ENCODE results near the gene MTA1. TPM values are rescaled to one million over a fixed set of nuclear protein-coding genes. Genes with fewer than 3 reads are reported as not detected.

The MTA1 gene
- total and polyA plus RNA-seq, 10 of the 15 experiments (the other 5 are each of a cell fraction or from before 2014, with no cell fraction given), result 0.14 to 162 (median 30.6) TPM

DNA sequence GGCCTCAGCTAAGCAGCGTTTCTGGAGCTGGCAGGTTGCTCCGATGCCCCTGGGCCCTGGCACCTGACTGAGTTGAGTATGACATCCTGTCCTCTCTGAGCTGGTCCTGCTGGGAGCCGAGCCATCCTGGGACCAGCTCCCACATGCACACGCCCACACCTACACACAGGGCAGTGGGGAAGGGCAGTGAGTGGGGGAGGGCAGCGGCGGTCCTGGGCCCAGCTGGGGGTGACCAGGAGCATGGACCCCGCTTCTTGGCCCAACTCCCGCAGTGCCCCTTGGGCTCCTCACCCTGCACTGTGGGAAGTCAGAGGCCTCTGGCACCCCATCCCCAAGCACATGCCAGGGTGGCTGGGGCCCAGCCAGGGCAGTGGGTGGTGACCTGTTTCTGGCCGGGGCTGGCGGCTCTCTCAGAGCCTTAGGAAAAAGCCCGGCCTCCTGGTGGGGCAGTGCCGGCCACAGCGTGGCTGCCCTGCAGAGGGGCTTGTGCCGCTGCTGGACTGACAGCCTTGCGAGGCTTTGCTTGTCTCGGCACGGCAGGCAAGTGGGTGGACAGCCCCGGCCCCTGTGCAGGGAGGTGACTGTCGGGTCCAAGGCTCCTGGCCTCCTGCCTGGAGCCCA, 49.1 kb downstream of the MTA1 start (continued):
- TF ChIP-seq SUZ12 (IDR thresholded peaks at IDR 0.05; ENCODE audit: unreplicated experiment) (no peak), BRCA1 (IDR thresholded peaks at IDR 0.05; ENCODE audit: low read depth, low read length) (no peak), SMAD1 (IDR thresholded peaks at IDR 0.05; ENCODE audit: low read depth, partially characterized antibody) (no peak)

DNA sequence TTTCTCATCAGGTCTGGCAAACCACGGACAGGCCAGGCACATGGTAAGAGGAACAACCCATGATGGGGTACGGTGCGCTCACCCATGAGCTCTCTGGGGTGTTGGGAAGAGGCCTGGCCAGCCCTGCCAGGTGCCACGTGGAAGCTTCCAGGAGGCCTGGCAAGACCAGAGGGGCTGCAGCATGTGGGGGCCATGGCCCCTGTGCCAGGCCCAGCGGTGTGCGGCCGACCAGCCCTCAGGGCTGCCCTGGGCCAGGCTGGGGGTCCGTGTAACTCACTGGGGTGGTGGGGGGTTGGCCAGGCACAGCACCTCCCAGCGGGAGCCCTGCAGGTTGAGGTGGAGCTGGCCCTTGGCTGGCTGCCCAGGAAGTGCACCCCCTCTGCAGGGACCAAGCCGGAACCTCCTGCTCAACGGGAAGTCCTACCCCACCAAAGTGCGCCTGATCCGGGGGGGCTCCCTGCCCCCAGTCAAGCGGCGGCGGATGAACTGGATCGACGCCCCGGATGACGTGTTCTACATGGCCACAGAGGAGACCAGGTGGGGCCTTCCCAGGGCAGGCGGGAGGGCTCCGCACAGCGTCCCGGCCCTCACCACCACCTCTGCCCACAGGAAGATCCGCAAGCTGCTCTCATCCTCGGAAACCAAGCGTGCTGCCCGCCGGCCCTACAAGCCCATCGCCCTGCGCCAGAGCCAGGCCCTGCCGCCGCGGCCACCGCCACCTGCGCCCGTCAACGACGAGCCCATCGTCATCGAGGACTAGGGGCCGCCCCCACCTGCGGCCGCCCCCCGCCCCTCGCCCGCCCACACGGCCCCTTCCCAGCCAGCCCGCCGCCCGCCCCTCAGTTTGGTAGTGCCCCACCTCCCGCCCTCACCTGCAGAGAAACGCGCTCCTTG, 50.1 kb downstream of the MTA1 start:
- Histone ChIP-seq H3K79me2 (ENCODE audit: control insufficient read depth, insufficient read depth, low read length) (no peaks in the 10 kb centered on the region), H3K4me3 (no peak overlapping the region), H4K20me1 (ENCODE audit: control insufficient read depth, insufficient read depth) (no peaks in the 10 kb centered on the region), H3K4me1 (ENCODE audit: control insufficient read depth, insufficient read depth, low read length) (no peaks in the 10 kb centered on the region), H3K9me3 (replicated peaks; ENCODE audit: control insufficient read depth, insufficient read depth, low read length) (no peaks in the 10 kb centered on the region), H3K36me3 (ENCODE audit: control insufficient read depth in 2 of 2, insufficient read depth in 2 of 2, low read length in 1 of 2) (peaks cover 0 to 11% of the 10 kb centered on the region in 2 experiments; a peak in 3 of 4 replicates), H3K4me2 (ENCODE audit: control insufficient read depth, insufficient read depth) (no peak overlapping the region), H2AFZ (ENCODE audit: control insufficient read depth, low read depth, low read length) (no peak overlapping the region), H3K27me3 (replicated peaks in 1 of 2; ENCODE audit: control insufficient read depth in 2 of 2, insufficient read depth in 2 of 2, low read length in 1 of 2) (no peaks in the 10 kb centered on the region; a peak in 1 of 4 replicates), H3K27ac (ENCODE audit: control insufficient read depth, insufficient read depth) (no peak overlapping the region), H3K9ac (ENCODE audit: control insufficient read depth, insufficient read depth, low read length) (no peak overlapping the region)
- BruUV-seq (replicated peaks), result no TSS peak
- in situ Hi-C loops (cut with MboI), result no loop called here
- ATAC-seq (no peak), FAIRE-seq (no peak), DNase-seq (ENCODE audit: low read depth, low spot score) (no peak)
- CTCF ChIA-PET, result interaction anchor here (1.0 kb wide), 1 partner anchor 20 kb away, joined by 3 read pairs; no protein-coding TSS in a partner anchor
- SMC1A ChIA-PET (ENCODE audit: uncharacterized antibody, unreplicated experiment), result no interaction called here
- RAD21 ChIA-PET (ENCODE audit: unreplicated experiment), result no interaction called here
- POLR2A ChIA-PET, result no interaction called here
- WGBS (ENCODE audit: insufficient coverage, insufficient replicate concordance, low lambda C conversion rate, missing lambda C conversion rate), result 89% methylated on average over 41 of the region's 54 CpGs
- intact Hi-C loops (cut with micrococcal nuclease; ENCODE audit: unreplicated experiment), result no loop called here
- TF ChIP-seq SIX5 (IDR thresholded peaks at IDR 0.05; ENCODE audit: low read depth, low read length, severe bottlenecking) (no peak), IRF5 (IDR thresholded peaks at IDR 0.05; ENCODE audit: borderline replicate concordance) (no peak), NR2C2 (IDR thresholded peaks at IDR 0.05; ENCODE audit: borderline replicate concordance, control insufficient read depth, insufficient read length, low read depth) (no peak), EZH2 (IDR thresholded peaks at IDR 0.05; ENCODE audit: borderline replicate concordance, control insufficient read depth, low read depth, low read length) (no peak), MYC (IDR thresholded peaks at IDR 0.05; ENCODE audit: insufficient read depth, insufficient read length, insufficient replicate concordance, low read length, severe bottlenecking) (no peak), SREBF2 (IDR thresholded peaks at IDR 0.05; ENCODE audit: low read length) (no peak), SPI1 (IDR thresholded peaks at IDR 0.05; ENCODE audit: borderline replicate concordance, insufficient read depth, low read depth, low read length) (no peak), POLR2AphosphoS2 (IDR thresholded peaks at IDR 0.05; ENCODE audit: low read depth, low read length) (no peak), IKZF1 (conservative IDR thresholded peaks at IDR 0.05) (no peak), RBBP5 (conservative IDR thresholded peaks at IDR 0.05) (no peak), DPF2 (IDR thresholded peaks at IDR 0.05) (no peak), WRNIP1 (IDR thresholded peaks at IDR 0.05; ENCODE audit: borderline replicate concordance, low read depth, low read length) (no peak), NFIC (IDR thresholded peaks at IDR 0.05; ENCODE audit: low read depth, low read length) (no peak)
- TF ChIP-seq, protein P1, sequence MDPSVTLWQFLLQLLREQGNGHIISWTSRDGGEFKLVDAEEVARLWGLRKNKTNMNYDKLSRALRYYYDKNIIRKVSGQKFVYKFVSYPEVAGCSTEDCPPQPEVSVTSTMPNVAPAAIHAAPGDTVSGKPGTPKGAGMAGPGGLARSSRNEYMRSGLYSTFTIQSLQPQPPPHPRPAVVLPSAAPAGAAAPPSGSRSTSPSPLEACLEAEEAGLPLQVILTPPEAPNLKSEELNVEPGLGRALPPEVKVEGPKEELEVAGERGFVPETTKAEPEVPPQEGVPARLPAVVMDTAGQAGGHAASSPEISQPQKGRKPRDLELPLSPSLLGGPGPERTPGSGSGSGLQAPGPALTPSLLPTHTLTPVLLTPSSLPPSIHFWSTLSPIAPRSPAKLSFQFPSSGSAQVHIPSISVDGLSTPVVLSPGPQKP (IDR thresholded peaks at IDR 0.05; ENCODE audit: low read depth, low read length), result no peak
- TF ChIP-seq, protein P2, sequence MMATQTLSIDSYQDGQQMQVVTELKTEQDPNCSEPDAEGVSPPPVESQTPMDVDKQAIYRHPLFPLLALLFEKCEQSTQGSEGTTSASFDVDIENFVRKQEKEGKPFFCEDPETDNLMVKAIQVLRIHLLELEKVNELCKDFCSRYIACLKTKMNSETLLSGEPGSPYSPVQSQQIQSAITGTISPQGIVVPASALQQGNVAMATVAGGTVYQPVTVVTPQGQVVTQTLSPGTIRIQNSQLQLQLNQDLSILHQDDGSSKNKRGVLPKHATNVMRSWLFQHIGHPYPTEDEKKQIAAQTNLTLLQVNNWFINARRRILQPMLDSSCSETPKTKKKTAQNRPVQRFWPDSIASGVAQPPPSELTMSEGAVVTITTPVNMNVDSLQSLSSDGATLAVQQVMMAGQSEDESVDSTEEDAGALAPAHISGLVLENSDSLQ (IDR thresholded peaks at IDR 0.05), result no peak
